ENCODE data around the gene RPS6KA5.
A peak's percentile ranks its signal among the peaks of the same experiment; 100 is the strongest.

The RPS6KA5 gene

DNA sequence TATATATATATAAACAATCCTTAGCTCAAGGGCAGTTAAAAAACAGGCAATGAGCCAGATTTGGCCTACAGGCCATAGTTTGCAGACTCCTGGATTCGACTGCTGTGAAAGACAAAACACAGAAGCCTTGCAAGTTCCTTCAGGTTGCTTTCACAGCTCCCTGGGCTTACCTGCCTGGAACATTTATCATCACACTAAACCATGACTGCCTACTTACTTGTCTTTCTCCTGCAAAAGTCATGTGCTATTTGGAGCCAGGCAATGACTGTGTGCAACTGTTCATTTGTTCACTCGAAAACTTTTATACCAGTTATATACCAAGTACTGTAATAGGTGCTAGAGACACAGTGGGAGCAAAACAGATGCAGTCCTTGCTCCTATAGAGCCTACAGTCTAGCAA lies 2.2 kb upstream of the RPS6KA5 start:
- H3K4me3 ChIP-seq, result no peak overlapping the region
- H3K27ac ChIP-seq, result no peak overlapping the region
- H3K9me3 ChIP-seq, result no peaks in the 10 kb centered on the region
- DNase-seq, result no peak
- H3K36me3 ChIP-seq, result no peaks in the 10 kb centered on the region
- peaks cover 0 to 13% (median 5%) of the 10 kb centered on the region in 4 donors for H3K4me1 ChIP-seq
- intact Hi-C loops (cut with DNase I; ENCODE audit: low total_unique reads), result loop anchor here (10.0 kb wide), 1 partner anchor 82 kb away; no protein-coding TSS in a partner anchor
- TF ChIP-seq, protein P1, sequence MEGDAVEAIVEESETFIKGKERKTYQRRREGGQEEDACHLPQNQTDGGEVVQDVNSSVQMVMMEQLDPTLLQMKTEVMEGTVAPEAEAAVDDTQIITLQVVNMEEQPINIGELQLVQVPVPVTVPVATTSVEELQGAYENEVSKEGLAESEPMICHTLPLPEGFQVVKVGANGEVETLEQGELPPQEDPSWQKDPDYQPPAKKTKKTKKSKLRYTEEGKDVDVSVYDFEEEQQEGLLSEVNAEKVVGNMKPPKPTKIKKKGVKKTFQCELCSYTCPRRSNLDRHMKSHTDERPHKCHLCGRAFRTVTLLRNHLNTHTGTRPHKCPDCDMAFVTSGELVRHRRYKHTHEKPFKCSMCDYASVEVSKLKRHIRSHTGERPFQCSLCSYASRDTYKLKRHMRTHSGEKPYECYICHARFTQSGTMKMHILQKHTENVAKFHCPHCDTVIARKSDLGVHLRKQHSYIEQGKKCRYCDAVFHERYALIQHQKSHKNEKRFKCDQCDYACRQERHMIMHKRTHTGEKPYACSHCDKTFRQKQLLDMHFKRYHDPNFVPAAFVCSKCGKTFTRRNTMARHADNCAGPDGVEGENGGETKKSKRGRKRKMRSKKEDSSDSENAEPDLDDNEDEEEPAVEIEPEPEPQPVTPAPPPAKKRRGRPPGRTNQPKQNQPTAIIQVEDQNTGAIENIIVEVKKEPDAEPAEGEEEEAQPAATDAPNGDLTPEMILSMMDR (IDR thresholded peaks at IDR 0.05), result no peak
- no peaks in the 10 kb centered on the region for H3K27me3 ChIP-seq

DNA sequence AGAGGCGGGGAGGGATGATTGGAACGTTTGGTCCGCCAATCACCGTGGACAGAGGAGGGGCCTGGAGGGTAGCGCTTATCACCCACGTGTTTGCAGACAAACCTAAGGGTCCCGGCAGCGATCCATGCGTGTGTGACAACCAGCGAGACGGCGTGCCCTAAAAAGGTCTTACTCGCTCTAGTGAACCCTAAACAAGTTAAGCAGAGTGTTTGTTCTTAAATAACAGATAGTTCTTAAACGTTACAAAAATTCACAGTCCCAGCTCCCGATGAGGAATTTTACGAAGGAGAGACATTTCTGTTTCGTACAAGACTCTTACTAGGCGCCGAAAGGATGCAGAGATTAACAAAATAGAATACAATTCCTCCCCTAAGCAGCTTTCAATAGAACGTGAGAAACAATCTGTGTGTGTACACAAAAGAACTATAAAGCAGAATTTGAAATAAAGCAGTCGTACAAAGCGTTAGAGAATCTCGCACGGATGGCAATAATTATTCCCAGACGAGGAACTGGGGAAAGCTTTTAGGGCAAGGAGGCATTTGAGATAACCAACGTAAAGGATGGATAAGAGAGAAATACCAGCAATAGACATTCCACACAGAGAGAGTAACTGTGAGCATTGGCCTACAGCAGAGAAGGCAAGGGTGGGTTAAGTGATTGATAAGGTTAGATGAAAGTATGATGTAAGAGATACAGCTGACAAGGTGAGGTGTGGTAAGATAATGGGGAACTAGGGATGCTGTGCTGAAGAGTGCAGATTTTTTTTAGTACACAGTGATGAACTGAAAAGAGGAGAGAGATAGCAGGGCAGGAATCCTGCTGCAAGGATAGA lies 831 bp upstream of the RPS6KA5 start:
- intact Hi-C loops (cut with DNase I; ENCODE audit: low total_unique reads), result loop anchor here (10.0 kb wide), 1 partner anchor 84 kb away; no protein-coding TSS in a partner anchor
- DNase-seq, result no peak
- TF ChIP-seq, protein P1 (IDR thresholded peaks at IDR 0.05), result no peak
- Histone ChIP-seq H3K4me3 (peak overlapping the region; percentile 77 to 81), H3K9me3 (no peaks in the 10 kb centered on the region), H3K36me3 (no peaks in the 10 kb centered on the region), H3K27ac (peak overlapping the region; percentile 45 to 69), H3K27me3 (no peaks in the 10 kb centered on the region), H3K4me1 (peaks cover 0 to 13% (median 5%) of the 10 kb centered on the region in 4 donors)

GRCh38 chr14:91059576-91060350 lies 678 bp downstream of the RPS6KA5 start:
- Histone ChIP-seq H3K4me1 (peaks cover 0 to 13% (median 5%) of the 10 kb centered on the region in 4 donors), H3K27me3 (no peaks in the 10 kb centered on the region), H3K9me3 (no peaks in the 10 kb centered on the region), H3K4me3 (peak overlapping the region; percentile 77 to 81), H3K36me3 (no peaks in the 10 kb centered on the region), H3K27ac (peak overlapping the region; percentile 95 to 96)
- intact Hi-C loops (cut with DNase I; ENCODE audit: low total_unique reads), result loop anchor here (10.0 kb wide), 1 partner anchor 85 kb away; no protein-coding TSS in a partner anchor
- DNase-seq, result peak; percentile 28 to 68
- TF ChIP-seq, protein P1 (IDR thresholded peaks at IDR 0.05), result no peak

- Histone ChIP-seq H3K9me3 (no peaks in the 10 kb centered on the region), H3K4me3 (no peak overlapping the region), H3K27ac (no peak overlapping the region), H3K27me3 (no peaks in the 10 kb centered on the region), H3K36me3 (no peaks in the 10 kb centered on the region), H3K4me1 (peaks cover 0 to 13% (median 5%) of the 10 kb centered on the region in 4 donors)
- intact Hi-C loops (cut with DNase I; ENCODE audit: low total_unique reads), result no loop called here
- DNase-seq, result no peak
- TF ChIP-seq, protein P1 (IDR thresholded peaks at IDR 0.05), result no peak
These were observed 2.3 kb downstream of the RPS6KA5 start for GRCh38 chr14:91058042-91058581.

DNA sequence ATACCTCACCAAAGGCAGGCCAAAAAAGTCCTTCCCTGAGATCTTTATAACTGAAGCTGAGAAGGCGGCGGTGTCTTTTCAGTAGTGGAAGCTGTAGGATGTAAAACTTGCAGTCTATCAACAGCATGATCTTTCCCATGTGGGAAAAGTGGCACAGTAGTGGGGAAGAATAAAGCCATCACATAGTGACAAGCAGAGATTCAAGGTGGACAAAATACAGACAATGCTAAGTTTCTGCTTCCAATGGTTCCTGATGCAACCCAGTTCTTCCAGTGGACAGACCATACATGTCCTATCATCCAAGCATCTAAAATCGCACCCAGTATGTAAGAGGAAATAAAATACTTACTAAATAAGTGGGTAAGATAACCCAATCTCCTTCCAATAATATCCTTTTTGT lies 4.1 kb downstream of the RPS6KA5 start:
- intact Hi-C loops (cut with DNase I; ENCODE audit: low total_unique reads), result loop anchor here (2.0 kb wide), 1 partner anchor 114 kb away; no protein-coding TSS in a partner anchor
- Histone ChIP-seq H3K36me3 (no peaks in the 10 kb centered on the region), H3K9me3 (no peaks in the 10 kb centered on the region), H3K27me3 (no peaks in the 10 kb centered on the region), H3K4me1 (peaks cover 0 to 10% (median 3%) of the 10 kb centered on the region in 4 donors), H3K27ac (no peak overlapping the region), H3K4me3 (no peak overlapping the region)
- TF ChIP-seq, protein P1 (IDR thresholded peaks at IDR 0.05), result no peak
- no peak for DNase-seq

All from tibial artery (tissue), 4 donors.